H1 (cell line): ENCODE measurements around the gene SPIRE1. TPM values are rescaled to one million over a fixed set of nuclear protein-coding genes. Genes with fewer than 3 reads are reported as not detected.

Experiments used
- CTCF ChIA-PET: fragments of 300-600 bp; sonication (Branson Sonifier 250); formaldehyde crosslinking; loops from one replicate; lab custom pipeline; 2021; ENCODE audit not compliant: partially characterized antibody; lab: Charles Lee
- POLR2A ChIA-PET: fragments of 300-600 bp; sonication (Branson Sonifier 250); formaldehyde crosslinking; loops from one replicate; lab custom pipeline; 2021; ENCODE audit warnings: inconsistent platforms; ENCODE audit not compliant: partially characterized antibody; lab: Charles Lee
- DNase-seq, 2 experiments: peaks; one replicate each; pipeline versions ENCODE4 v3.0.0 to v3.0.0-alpha.2; 2010 to 2022; ENCODE audit warnings: low spot score in 2 of 2, low read depth in 1 of 2, mixed read lengths in 1 of 2
- FAIRE-seq: peaks from 2 replicates; lab custom pipeline; 2011; peaks lifted over from hg19 to GRCh38; lab: Jason Lieb, UNC
- H2AFZ ChIP-seq: 2 replicates; pipeline ENCODE4 v1.8.1; 2012; ENCODE audit warnings: low read length, inconsistent platforms
- H2AK5ac ChIP-seq: 2 replicates; pipeline ENCODE4 v1.6.1; 2013; ENCODE audit warnings: low read depth, low read length
- H2BK120ac ChIP-seq: replicated peaks from 2 replicates; pipeline ENCODE3; 2013; ENCODE audit warnings: low read depth, low read length, inconsistent platforms
- H2BK12ac ChIP-seq: 2 replicates; pipeline ENCODE4 v1.6.1; 2013; ENCODE audit warnings: low read depth, low read length
- H2BK15ac ChIP-seq: 2 replicates; pipeline ENCODE4 v1.6.1; 2013; ENCODE audit warnings: low read length
- H2BK20ac ChIP-seq: 2 replicates; pipeline ENCODE4 v1.6.1; 2013; ENCODE audit warnings: low read length
- H2BK5ac ChIP-seq: 2 replicates; pipeline ENCODE4 v1.6.1; 2013; ENCODE audit warnings: low read depth, low read length
- H3K14ac ChIP-seq: 2 replicates; pipeline ENCODE4 v1.6.1; 2013; ENCODE audit warnings: inconsistent platforms; ENCODE audit not compliant: insufficient read length
- H3K18ac ChIP-seq: 2 replicates; pipeline ENCODE4 v1.6.1; 2013; ENCODE audit warnings: low read length; ENCODE audit errors: extremely low read depth
- H3K23ac ChIP-seq: 2 replicates; pipeline ENCODE4 v1.6.1; 2013; ENCODE audit warnings: inconsistent platforms; ENCODE audit not compliant: insufficient read length
- H3K23me2 ChIP-seq: 2 replicates; pipeline ENCODE4 v1.6.1; 2013; ENCODE audit warnings: low read depth, low read length
- H3K27ac ChIP-seq: 2 replicates; pipeline ENCODE4 v1.6.1; 2011; ENCODE audit warnings: low read depth, low read length, inconsistent platforms
- H3K27me3 ChIP-seq, 4 experiments: replicated peaks in 1 of 4; 1 replicate in 1 of 4; 2 replicates in 3 of 4; pipeline versions ENCODE4 v1.6.1 to v1.8.1; 2011 to 2013; ENCODE audit warnings: low read length in 3 of 4, mild to moderate bottlenecking in 3 of 4, inconsistent platforms in 2 of 4, mixed read lengths in 2 of 4, moderate library complexity in 1 of 4; ENCODE audit not compliant: control insufficient read depth in 3 of 4, insufficient read depth in 3 of 4; ENCODE audit errors: extremely low read depth in 1 of 4
- H3K36me3 ChIP-seq, 4 experiments: 2 replicates each; pipeline versions ENCODE4 v1.6.1 to v1.8.1; 2011 to 2013; ENCODE audit warnings: mild to moderate bottlenecking in 4 of 4, low read length in 3 of 4, moderate library complexity in 2 of 4, control low read depth in 1 of 4, inconsistent platforms in 1 of 4; ENCODE audit not compliant: insufficient read depth in 4 of 4, control insufficient read depth in 2 of 4
- H3K4ac ChIP-seq: replicated peaks from 2 replicates; pipeline ENCODE3; 2013; ENCODE audit warnings: low read length, low read depth, mixed read lengths, inconsistent platforms; ENCODE audit not compliant: insufficient read length
- H3K4me1 ChIP-seq, 4 experiments: replicated peaks in 1 of 4; 1 replicate in 1 of 4; 2 replicates in 3 of 4; pipeline versions ENCODE4 v1.6.1 to v1.8.1; 2011 to 2013; ENCODE audit warnings: low read length in 3 of 4, inconsistent platforms in 2 of 4, mixed read lengths in 1 of 4; ENCODE audit not compliant: insufficient read depth in 4 of 4, control insufficient read depth in 3 of 4
- H3K4me2 ChIP-seq, 2 experiments: 2 replicates each; pipeline versions ENCODE4 v1.6.1 to v1.8.1; 2011 to 2013; ENCODE audit warnings: low read depth in 2 of 2, low read length in 2 of 2, control low read depth in 1 of 2, inconsistent platforms in 1 of 2, mild to moderate bottlenecking in 1 of 2; ENCODE audit not compliant: insufficient read depth in 1 of 2
- H3K4me3 ChIP-seq, 4 experiments: fragments of 200-600, 300-600 bp in 1 of 4; sonication (generic), shearing (Covaris generic), sonication (Bioruptor Twin) in 1 of 4; 2 replicates each; pipeline versions ENCODE4 v1.5.1 to v1.8.1; 2011 to 2016; ENCODE audit warnings: low read length in 4 of 4, low read depth in 3 of 4, control low read depth in 2 of 4, inconsistent platforms in 2 of 4, mild to moderate bottlenecking in 2 of 4, mixed read lengths in 1 of 4, moderate library complexity in 1 of 4; ENCODE audit not compliant: insufficient read depth in 2 of 4; ENCODE audit errors: extremely low read depth in 1 of 4
- H3K56ac ChIP-seq: replicated peaks from 2 replicates; pipeline ENCODE3; 2013; ENCODE audit warnings: low read depth, mild to moderate bottlenecking, mixed read lengths, low read length, inconsistent platforms; ENCODE audit not compliant: insufficient read length
- H3K79me1 ChIP-seq: 2 replicates; pipeline ENCODE4 v1.6.1; 2013; ENCODE audit warnings: low read depth, low read length, control low read depth
- H3K79me2 ChIP-seq, 2 experiments: 2 replicates each; pipeline versions ENCODE4 v1.6.1 to v1.8.1; 2012 to 2013; ENCODE audit warnings: low read length in 2 of 2, mild to moderate bottlenecking in 2 of 2, inconsistent platforms in 1 of 2; ENCODE audit not compliant: insufficient read depth in 2 of 2, control insufficient read depth in 1 of 2
- H3K9ac ChIP-seq, 4 experiments: replicated peaks in 1 of 4; 1 replicate in 1 of 4; 2 replicates in 3 of 4; pipeline versions ENCODE4 v1.6.1 to v1.8.1; 2011 to 2013; ENCODE audit warnings: low read depth in 3 of 4, low read length in 3 of 4, control low read depth in 2 of 4, mild to moderate bottlenecking in 2 of 4, moderate library complexity in 2 of 4, inconsistent platforms in 1 of 4; ENCODE audit errors: extremely low read depth in 1 of 4
- H3K9me3 ChIP-seq, 2 experiments: 2 replicates each; pipeline versions ENCODE4 v1.6.1 to v1.8.1; 2012 to 2013; ENCODE audit warnings: mild to moderate bottlenecking in 2 of 2, moderate library complexity in 2 of 2, control low read depth in 1 of 2, inconsistent platforms in 1 of 2, low read depth in 1 of 2, low read length in 1 of 2, mixed read lengths in 1 of 2; ENCODE audit not compliant: insufficient read depth in 2 of 2
- H4K20me1 ChIP-seq, 2 experiments: replicated peaks in 1 of 2; 2 replicates each; pipeline versions ENCODE3 to v1.8.1; 2011 to 2013; ENCODE audit warnings: inconsistent platforms in 2 of 2, low read length in 2 of 2, mild to moderate bottlenecking in 1 of 2; ENCODE audit not compliant: insufficient read depth in 2 of 2, control insufficient read depth in 1 of 2
- H4K5ac ChIP-seq: 2 replicates; pipeline ENCODE4 v1.6.1; 2013; ENCODE audit warnings: low read length, low read depth, mixed read lengths, inconsistent platforms; ENCODE audit not compliant: insufficient read length
- H4K8ac ChIP-seq: 2 replicates; pipeline ENCODE4 v1.8.0; 2013; ENCODE audit warnings: mild to moderate bottlenecking, moderate library complexity, low read length, inconsistent platforms; ENCODE audit not compliant: insufficient read depth; ENCODE audit errors: extremely low read depth
- H4K91ac ChIP-seq: replicated peaks from 2 replicates; pipeline ENCODE3; 2013; ENCODE audit warnings: low read length, mixed read lengths, inconsistent platforms; ENCODE audit not compliant: insufficient read length
- BRCA1 ChIP-seq: IDR thresholded peaks from 2 replicates; pipeline ENCODE4 v1.6.1; 2012; ENCODE audit warnings: low read depth, low read length, improper control_type of control experiment
- CHD1 ChIP-seq: IDR thresholded peaks from 2 replicates; pipeline ENCODE4 v1.6.1; 2012; ENCODE audit warnings: low read depth, low read length, improper control_type of control experiment
- GABPA ChIP-seq: IDR thresholded peaks from 2 replicates; pipeline ENCODE4 v1.6.1; 2011; ENCODE audit warnings: mild to moderate bottlenecking, low read length, moderate library complexity, borderline replicate concordance; ENCODE audit not compliant: insufficient read depth
- HDAC2 ChIP-seq, 2 experiments: fragments of 300-600 bp in 1 of 2; sonication (generic) in 1 of 2; IDR thresholded peaks; 2 replicates each; pipeline ENCODE4 v1.6.1; 2011 to 2012; ENCODE audit warnings: low read depth in 2 of 2, low read length in 2 of 2, mild to moderate bottlenecking in 2 of 2, moderate library complexity in 2 of 2, borderline replicate concordance in 1 of 2, inconsistent platforms in 1 of 2
- JUND ChIP-seq: IDR thresholded peaks from 2 replicates; pipeline ENCODE4 v1.6.1; 2011; ENCODE audit warnings: mild to moderate bottlenecking, improper control_type of control experiment, low read length
- POU5F1 ChIP-seq: IDR thresholded peaks from 2 replicates; pipeline ENCODE4 v1.6.1; 2011; ENCODE audit warnings: low read depth, mild to moderate bottlenecking, low read length, moderate library complexity
- SAP30 ChIP-seq: fragments of 300-600 bp; sonication (generic); IDR thresholded peaks from 2 replicates; pipeline ENCODE4 v1.7.1; 2012; ENCODE audit warnings: low read length, moderate library complexity, mild to moderate bottlenecking, inconsistent platforms; ENCODE audit not compliant: insufficient read depth, insufficient replicate concordance
- SIN3A ChIP-seq, 2 experiments: IDR thresholded peaks in 1 of 2; conservative IDR thresholded peaks in 1 of 2; 2 replicates each; pipeline ENCODE4 v1.6.1; 2011 to 2012; ENCODE audit warnings: low read length in 2 of 2, improper control_type of control experiment in 1 of 2, low read depth in 1 of 2, mild to moderate bottlenecking in 1 of 2
- SRF ChIP-seq: IDR thresholded peaks from 2 replicates; pipeline ENCODE4 v1.6.1; 2011; ENCODE audit warnings: mild to moderate bottlenecking, low read depth, low read length, moderate library complexity
- TEAD4 ChIP-seq: IDR thresholded peaks from 2 replicates; pipeline ENCODE4 v1.6.1; 2012; ENCODE audit warnings: low read depth, low read length, inconsistent platforms, mixed read lengths
- WGBS, 2 experiments: shearing (Covaris generic) in 1 of 2; methylation state at CpG; one replicate each; pipeline versions ENCODE4 v1.1.6 to v1.1.7; 2013 to 2015; ENCODE audit warnings: low lambda C conversion rate in 2 of 2, mixed read lengths in 2 of 2, inconsistent platforms in 1 of 2, low coverage in 1 of 2, missing lambda C conversion rate in 1 of 2; ENCODE audit not compliant: insufficient replicate concordance in 2 of 2, insufficient coverage in 1 of 2, insufficient read length in 1 of 2; ENCODE audit errors: extremely low coverage in 1 of 2, missing lambda C conversion rate in 1 of 2; 5-methylcytosine and 5-hydroxymethylcytosine counted together
- polyA plus RNA-seq, 7 experiments: library from polyadenylated mRNA; depleted of rRNA in 3 of 7; stranded (reverse) in 5 of 7; unstranded in 2 of 7; fragments of >200 nt in 5 of 7; fragments of 200-250 nt in 2 of 7; gene quantifications; 1 replicate in 5 of 7; 2 replicates in 1 of 7; 4 replicates in 1 of 7; pipeline versions ENCODE4 v1.2.1 to v1.2.3, GENCODE V29; 2011 to 2013; ENCODE audit warnings: missing spikeins in 2 of 7, mixed read lengths in 2 of 7
- total RNA-seq: library from RNA; stranded (reverse); fragmentation: NEBNext Ultra II Directional; extraction: Animal tissue kit (Norgen Biotek cat#: 25700); gene quantifications from 2 replicates; pipeline ENCODE4 v1.2.1, GENCODE V29; 2021
- TF ChIP-seq, protein P1 (sequence below): IDR thresholded peaks from 2 replicates; pipeline ENCODE4 v1.6.1; 2012; ENCODE audit warnings: inconsistent platforms

The SPIRE1 gene
- total and polyA plus RNA-seq, 2 of the 8 experiments (the other 6 are each of a cell fraction or from before 2014, with no cell fraction given), result 6.0 to 21.5 TPM

- FAIRE-seq, result no peak
- no peak overlapping the region for H2BK20ac ChIP-seq
- H3K4me3 ChIP-seq, result peak overlapping the region; percentile 42 to 64 (median 55); a peak in 7 of 8 replicates
- POLR2A ChIA-PET, result interaction anchor here (0.9 to 2.7 kb wide), 11 partner anchors 8 to 82 kb away, joined by 3 to 9 read pairs (median 4); partner anchors contain the start of gene PRELID3A
- peak overlapping the region; percentile 76 to 84 for H3K4me2 ChIP-seq
- H2BK120ac ChIP-seq, result no peak overlapping the region
- no peaks in the 10 kb centered on the region for H3K79me1 ChIP-seq
- H3K9me3 ChIP-seq, result no peaks in the 10 kb centered on the region
- peak overlapping the region; percentile 71 for H4K8ac ChIP-seq
- no peak overlapping the region for H3K56ac ChIP-seq
- H3K27ac ChIP-seq, result peak overlapping the region; percentile 67; the same call in 1 of the 2 replicates
- no peak overlapping the region for H2AFZ ChIP-seq
- no peak overlapping the region for H2BK12ac ChIP-seq
- peaks cover 0 to 12% (median 6%) of the 10 kb centered on the region in 4 experiments; a peak in 6 of 7 replicates for H3K4me1 ChIP-seq
- DNase-seq, result peak in 1 of 2 experiments; percentile 83
- H3K79me2 ChIP-seq, result no peaks in the 10 kb centered on the region
- H2BK5ac ChIP-seq, result no peak overlapping the region
- no peaks in the 10 kb centered on the region for H3K27me3 ChIP-seq
- CTCF ChIA-PET, result interaction anchor here (0.6 to 5.5 kb wide), 6 partner anchors 8 to 113 kb away, joined by 3 to 40 read pairs (median 3); no protein-coding TSS in a partner anchor
- H3K23ac ChIP-seq, result no peak overlapping the region
- peak overlapping the region; percentile 69 for H4K5ac ChIP-seq
- H3K14ac ChIP-seq, result no peak overlapping the region
- 0 out of 7 replicates have a peak overlapping the region, but pooled peaks of 3 of the 4 experiments have one; percentile 29 to 52 (median 48) for H3K9ac ChIP-seq
- H2BK15ac ChIP-seq, result no peak overlapping the region
- WGBS, 2 experiments, result 13% methylated on average over 17 of the region's 27 CpGs; no CpG with 5 or more reads in 1 of the 2 experiments
- H3K18ac ChIP-seq, result 0 out of 2 replicates have a peak overlapping the region, but pooled peaks have one; percentile 27
- no peak overlapping the region for H2AK5ac ChIP-seq
- peaks cover 2 to 3% of the 10 kb centered on the region in 2 experiments for H4K20me1 ChIP-seq
- no peak overlapping the region for H4K91ac ChIP-seq
- H3K36me3 ChIP-seq, result peaks cover 0 to 4% (median 0%) of the 10 kb centered on the region in 4 experiments; a peak in 2 of 8 replicates
- no peak overlapping the region for H3K4ac ChIP-seq
- H3K23me2 ChIP-seq, result peaks cover 5% of the 10 kb centered on the region; the same call in 1 of the 2 replicates
- no peak for TF ChIP-seq SRF
- TF ChIP-seq, protein P1, sequence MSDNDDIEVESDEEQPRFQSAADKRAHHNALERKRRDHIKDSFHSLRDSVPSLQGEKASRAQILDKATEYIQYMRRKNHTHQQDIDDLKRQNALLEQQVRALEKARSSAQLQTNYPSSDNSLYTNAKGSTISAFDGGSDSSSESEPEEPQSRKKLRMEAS, result no peak; the same call in 1 of the 2 replicates
- no peak for TF ChIP-seq SAP30
- TF ChIP-seq POU5F1, result no peak
- TF ChIP-seq GABPA, result no peak
- no peak for TF ChIP-seq SIN3A (conservative IDR thresholded peaks at IDR 0.05 in 1 of 2, IDR thresholded peaks at IDR 0.05 in 1 of 2; ENCODE audit: low read depth in 1 of 2, low read length in 2 of 2)
- TF ChIP-seq HDAC2 (IDR thresholded peaks at IDR 0.05; ENCODE audit: borderline replicate concordance in 1 of 2, low read depth in 2 of 2, low read length in 2 of 2), result no peak
- TF ChIP-seq CHD1, result peak; percentile 84
- TF ChIP-seq TEAD4, result no peak
- no peak for TF ChIP-seq BRCA1
- peak; percentile 56 for TF ChIP-seq JUND
Measured at GRCh38 chr18:12420821-12421421, 237.0 kb downstream of the SPIRE1 start.
